GM12878 (cell line): ENCODE data around the gene MUC13. TPM values are rescaled to one million over a fixed set of nuclear protein-coding genes. Genes with fewer than 3 reads are reported as not detected.

Experiments
- ATAC-seq: fragments of 200-7000 bp; cut with Tn5 transposase; 3 replicates; pipeline ENCODE4 v1.9.1; 2020; ENCODE audit warnings: mild to moderate bottlenecking, moderate library complexity
- BruUV-seq: library from RNA; stranded (reverse); fragments of 400-500 nt; replicated peaks from 2 replicates; lab custom pipeline; 2021; lab: Mats Ljungman, UMichigan
- CTCF ChIA-PET: fragments of 300-600 bp; sonication (Branson Sonifier 250); formaldehyde crosslinking; extraction: SDS; loops from one replicate; lab custom pipeline; 2021; ENCODE audit warnings: inconsistent platforms; lab: Yijun Ruan, JAX
- POLR2A ChIA-PET: fragments of 350-600 bp; formaldehyde crosslinking; extraction: SDS; loops from one replicate; lab custom pipeline; 2021; ENCODE audit warnings: inconsistent platforms; lab: Charles Lee
- RAD21 ChIA-PET: fragments of 300-600 bp; sonication (Branson Sonifier 250); formaldehyde crosslinking; loops from one replicate; lab custom pipeline; 2023; ENCODE audit warnings: antibody characterized with exemption; ENCODE audit not compliant: unreplicated experiment; lab: Charles Lee
- SMC1A ChIA-PET: fragments of 300-600 bp; sonication (Branson Sonifier 250); formaldehyde crosslinking; loops from one replicate; lab custom pipeline; 2023; ENCODE audit not compliant: unreplicated experiment, uncharacterized antibody; lab: Charles Lee
- DNase-seq: peaks from one replicate; pipeline ENCODE4 v3.0.0-alpha.2; 2011; ENCODE audit warnings: low read depth, low spot score
- FAIRE-seq: peaks from 3 replicates; lab custom pipeline; 2011; peaks lifted over from hg19 to GRCh38; lab: Jason Lieb, UNC
- H2AFZ ChIP-seq: 2 replicates; pipeline ENCODE4 v1.6.0; 2011; ENCODE audit warnings: low read depth, low read length, control low read depth; ENCODE audit not compliant: control insufficient read depth
- H3K27ac ChIP-seq: 2 replicates; pipeline ENCODE4 v1.5.1; 2011; ENCODE audit warnings: control low read depth; ENCODE audit not compliant: control insufficient read depth, insufficient read depth
- H3K27me3 ChIP-seq, 2 experiments: replicated peaks in 1 of 2; 2 replicates each; pipeline versions ENCODE4 v1.6.0 to v1.6.1; 2011; ENCODE audit warnings: low read length in 1 of 2; ENCODE audit not compliant: control insufficient read depth in 2 of 2, insufficient read depth in 2 of 2
- H3K36me3 ChIP-seq, 2 experiments: 2 replicates each; pipeline ENCODE4 v1.5.1; 2011; ENCODE audit warnings: low read length in 1 of 2; ENCODE audit not compliant: control insufficient read depth in 2 of 2, insufficient read depth in 2 of 2
- H3K4me1 ChIP-seq: 2 replicates; pipeline ENCODE4 v1.6.1; 2011; ENCODE audit warnings: mild to moderate bottlenecking, low read length, moderate library complexity, mixed read lengths; ENCODE audit not compliant: control insufficient read depth, insufficient read depth
- H3K4me2 ChIP-seq: 2 replicates; pipeline ENCODE4 v1.6.0; 2011; ENCODE audit warnings: control low read depth; ENCODE audit not compliant: control insufficient read depth, insufficient read depth
- H3K4me3 ChIP-seq: fragments of 200-600 bp; sonication (generic); 2 replicates; pipeline ENCODE4 v1.5.1; 2016
- H3K79me2 ChIP-seq: 2 replicates; pipeline ENCODE4 v1.6.0; 2011; ENCODE audit warnings: low read length; ENCODE audit not compliant: control insufficient read depth, insufficient read depth
- H3K9ac ChIP-seq: 2 replicates; pipeline ENCODE4 v1.8.0; 2011; ENCODE audit warnings: low read length, control low read depth, mixed read lengths; ENCODE audit not compliant: control insufficient read depth, insufficient read depth
- H3K9me3 ChIP-seq: replicated peaks from 3 replicates; pipeline ENCODE4 v1.5.1; 2011; ENCODE audit warnings: mild to moderate bottlenecking, low read length; ENCODE audit not compliant: control insufficient read depth, insufficient read depth
- H4K20me1 ChIP-seq: 2 replicates; pipeline ENCODE4 v1.6.0; 2011; ENCODE audit not compliant: control insufficient read depth, insufficient read depth
- BCLAF1 ChIP-seq: fragments of 450-650 bp; IDR thresholded peaks from 2 replicates; pipeline ENCODE4 v1.6.1; 2017; ENCODE audit warnings: antibody characterized with exemption, mild to moderate bottlenecking, moderate library complexity
- CBX3 ChIP-seq: fragments of 200-600 bp; sonication (generic); IDR thresholded peaks from 2 replicates; pipeline ENCODE4 v1.6.1; 2016; ENCODE audit warnings: low read depth, borderline replicate concordance
- EZH2 ChIP-seq: IDR thresholded peaks from 2 replicates; pipeline ENCODE4 v1.6.1; 2012; ENCODE audit warnings: low read depth, mild to moderate bottlenecking, control low read depth, inconsistent platforms, low read length, borderline replicate concordance; ENCODE audit not compliant: control insufficient read depth
- KLF5 ChIP-seq: fragments of 450-650 bp; IDR thresholded peaks from 2 replicates; pipeline ENCODE4 v1.6.1; 2014; ENCODE audit warnings: mild to moderate bottlenecking; ENCODE audit not compliant: partially characterized antibody
- NFYA ChIP-seq: IDR thresholded peaks from 2 replicates; pipeline ENCODE4 v1.6.1; 2011; ENCODE audit warnings: low read depth, mild to moderate bottlenecking, low read length, improper control_type of control experiment, borderline replicate concordance
- RAD51 ChIP-seq: fragments of 450-650 bp; IDR thresholded peaks from 2 replicates; pipeline ENCODE4 v1.6.1; 2016; ENCODE audit warnings: moderate library complexity, mild to moderate bottlenecking, inconsistent platforms
- RELA ChIP-seq: fragments of 450-650 bp; IDR thresholded peaks from 2 replicates; pipeline ENCODE4 v1.8.0; 2014; ENCODE audit warnings: borderline replicate concordance; ENCODE audit not compliant: partially characterized antibody
- RUNX3 ChIP-seq: IDR thresholded peaks from 2 replicates; pipeline ENCODE4 v1.6.1; 2012; ENCODE audit warnings: low read length, inconsistent platforms
- YY1 ChIP-seq: IDR thresholded peaks from 2 replicates; pipeline ENCODE4 v1.6.1; 2011; ENCODE audit warnings: low read depth, mild to moderate bottlenecking, low read length
- ZNF207 ChIP-seq: fragments of 450-650 bp; IDR thresholded peaks from 2 replicates; pipeline ENCODE4 v1.6.1; 2014; ENCODE audit warnings: antibody characterized with exemption, mild to moderate bottlenecking, borderline replicate concordance
- ZNF384 ChIP-seq: IDR thresholded peaks from 2 replicates; pipeline ENCODE4 v1.6.1; 2012; ENCODE audit warnings: low read depth, mild to moderate bottlenecking, low read length, improper control_type of control experiment, borderline replicate concordance
- in situ Hi-C: fragments of 300-500 bp; cut with MboI; formaldehyde crosslinking; loops from 9 replicates; pipeline ENCODE4 v1.14.3; 2018; ENCODE audit warnings: mixed read lengths
- intact Hi-C: fragments of 100-400 bp; cut with micrococcal nuclease; formaldehyde crosslinking; loops from one replicate; pipeline ENCODE4 v1.14.2; 2022; ENCODE audit not compliant: unreplicated experiment
- polyA plus RNA-seq, 11 experiments: library from polyadenylated mRNA; depleted of rRNA in 4 of 11; unstranded in 6 of 11; stranded (reverse) in 5 of 11; fragments of >200 nt; fragmentation: Nextera tagmentation in 4 of 11; fragmentation: Illumina TruSeq in 1 of 11; extraction: Ambion mirVana in 4 of 11; extraction: Trizol in 1 of 11; gene quantifications; 1 replicate in 1 of 11; 2 replicates in 10 of 11; pipeline versions ENCODE4 v1.2.1 to v1.2.3, GENCODE V29; 2011 to 2016; ENCODE audit warnings: inconsistent platforms in 2 of 11, missing spikeins in 2 of 11, low read depth in 1 of 11
- total RNA-seq, 4 experiments: library from RNA; depleted of rRNA in 3 of 4; stranded (reverse); fragments of >200 nt in 3 of 4; fragmentation: Illumina TruSeq in 1 of 4; extraction: Trizol in 1 of 4; gene quantifications; 2 replicates each; pipeline versions ENCODE4 v1.2.1 to v1.2.3, GENCODE V29; 2013 to 2021

Gene MUC13
- total and polyA plus RNA-seq, 10 of the 15 experiments (the other 5 are each of a cell fraction or from before 2014, with no cell fraction given): 0.27 to 60.1 (median 0.76) TPM

GRCh38 chr3:124879337-124879680 is 55.2 kb downstream of the MUC13 start:
- CTCF ChIA-PET: no interaction called here
- Histone ChIP-seq H3K79me2 (no peaks in the 10 kb centered on the region), H3K4me1 (no peaks in the 10 kb centered on the region), H3K27me3 (no peaks in the 10 kb centered on the region; a peak in 1 of 4 replicates), H3K36me3 (no peaks in the 10 kb centered on the region), H3K27ac (no peak overlapping the region), H3K9ac (no peak overlapping the region), H3K4me2 (no peak overlapping the region), H2AFZ (no peak overlapping the region), H3K4me3 (no peak overlapping the region), H3K9me3 (no peaks in the 10 kb centered on the region), H4K20me1 (no peaks in the 10 kb centered on the region)
- DNase-seq (no peak), ATAC-seq (no peak), FAIRE-seq (no peak)
- RAD21 ChIA-PET: interaction anchor here (0.9 kb wide), 1 partner anchor 92 kb away, joined by 3 read pairs; no protein-coding TSS in a partner anchor
- intact Hi-C loops: no loop called here
- POLR2A ChIA-PET: no interaction called here
- no TSS peak for BruUV-seq
- SMC1A ChIA-PET: interaction anchor here (1.1 to 1.3 kb wide), 4 partner anchors 10 to 108 kb away, joined by 3 to 5 read pairs (median 4); no protein-coding TSS in a partner anchor
- TF ChIP-seq RELA (no peak), RUNX3 (no peak), KLF5 (no peak), YY1 (no peak), EZH2 (no peak), ZNF384 (no peak), RAD51 (no peak), CBX3 (no peak), NFYA (no peak), ZNF207 (no peak), BCLAF1 (no peak)
- in situ Hi-C loops: no loop called here
